Nephron (organoid): Measurements from ENCODE around the gene VCPKMT.

Experiments used
- H3K27ac Mint-ChIP-seq, 3 experiments: 2 replicates each; pipeline ENCODE4 v1.8.0; 2020; ENCODE audit warnings: mixed read lengths in 3 of 3, mild to moderate bottlenecking in 2 of 3, moderate library complexity in 1 of 3
- H3K27me3 Mint-ChIP-seq: 2 replicates; pipeline ENCODE4 v1.8.0; 2021; ENCODE audit warnings: low read depth, mild to moderate bottlenecking, moderate library complexity, mixed read lengths
- H3K36me3 Mint-ChIP-seq: 2 replicates; pipeline ENCODE4 v1.8.0; 2020; ENCODE audit warnings: low read depth, mixed read lengths
- H3K4me1 Mint-ChIP-seq: 2 replicates; pipeline ENCODE4 v1.8.0; 2020; ENCODE audit warnings: mixed read lengths
- H3K4me3 Mint-ChIP-seq, 3 experiments: 2 replicates each; pipeline ENCODE4 v1.8.0; 2020; ENCODE audit warnings: mild to moderate bottlenecking in 3 of 3, mixed read lengths in 3 of 3, moderate library complexity in 2 of 3
- H3K9me3 Mint-ChIP-seq: 2 replicates; pipeline ENCODE4 v1.8.0; 2020; ENCODE audit warnings: mixed read lengths
- CTCF ChIP-seq, 3 experiments: fragments of 200-600 bp; sonication (generic); IDR thresholded peaks; one replicate each; pipeline ENCODE4 v1.5.0; 2021; ENCODE audit warnings: antibody characterized with exemption in 3 of 3; ENCODE audit not compliant: unreplicated experiment in 3 of 3

Gene VCPKMT

GRCh38 chr14:50116181-50116956 is at the start of gene VCPKMT:
Gene VCPKMT (minus strand): TSS chr14:50116572. CDS start chr14:50116552, 20 bp downstream.
- no peaks in the 10 kb centered on the region for H3K27me3 Mint-ChIP-seq
- TF ChIP-seq CTCF (IDR thresholded peaks at IDR 0.05; ENCODE audit: unreplicated experiment in 3 of 3), result no peak
- peak within 1 kb of the TSS; percentile 98 to 99 (median 98) for H3K27ac Mint-ChIP-seq
- H3K4me3 Mint-ChIP-seq, result peak within 1 kb of the TSS; percentile 98 to 99 (median 98)
- no peaks in the 10 kb centered on the region for H3K9me3 Mint-ChIP-seq
- H3K36me3 Mint-ChIP-seq, result peaks cover 57% of the 10 kb centered on the region
- H3K4me1 Mint-ChIP-seq, result peaks cover 18% of the 10 kb centered on the region

- Mint-ChIP-seq H3K4me1 (no peaks in the 10 kb centered on the region), H3K9me3 (no peaks in the 10 kb centered on the region), H3K27ac (no peak overlapping the region), H3K36me3 (peaks cover 50% of the 10 kb centered on the region), H3K4me3 (no peak overlapping the region), H3K27me3 (no peaks in the 10 kb centered on the region)
- no peak for TF ChIP-seq CTCF (IDR thresholded peaks at IDR 0.05; ENCODE audit: unreplicated experiment in 3 of 3)
Observed at GRCh38 chr14:50156111-50156510, 39.7 kb upstream of the VCPKMT start.

- H3K27me3 Mint-ChIP-seq, result no peaks in the 10 kb centered on the region
- H3K36me3 Mint-ChIP-seq, result peaks cover 40% of the 10 kb centered on the region
- H3K4me3 Mint-ChIP-seq, result no peak overlapping the region
- no peak overlapping the region for H3K27ac Mint-ChIP-seq
- no peak for TF ChIP-seq CTCF (IDR thresholded peaks at IDR 0.05; ENCODE audit: unreplicated experiment in 3 of 3)
- H3K9me3 Mint-ChIP-seq, result no peaks in the 10 kb centered on the region
- H3K4me1 Mint-ChIP-seq, result peaks cover 4% of the 10 kb centered on the region
Observed at GRCh38 chr14:50148799-50149198, 32.4 kb upstream of the VCPKMT start.

- no peak overlapping the region for H3K4me3 Mint-ChIP-seq
- H3K36me3 Mint-ChIP-seq, result peaks cover 21% of the 10 kb centered on the region
- no peaks in the 10 kb centered on the region for H3K4me1 Mint-ChIP-seq
- no peak overlapping the region for H3K27ac Mint-ChIP-seq
- no peaks in the 10 kb centered on the region for H3K9me3 Mint-ChIP-seq
- H3K27me3 Mint-ChIP-seq, result no peaks in the 10 kb centered on the region
- TF ChIP-seq CTCF (IDR thresholded peaks at IDR 0.05; ENCODE audit: unreplicated experiment in 3 of 3), result no peak
Observed at GRCh38 chr14:50139192-50139591, 22.8 kb upstream of the VCPKMT start.

- peaks cover 7% of the 10 kb centered on the region for H3K9me3 Mint-ChIP-seq
Observed at GRCh38 chr14:50127802-50128201, 11.4 kb upstream of the VCPKMT start.

More at GRCh38 chr14:50127802-50128201, 11.4 kb upstream of the VCPKMT start:
- Mint-ChIP-seq H3K27ac (no peak overlapping the region), H3K4me1 (no peaks in the 10 kb centered on the region), H3K27me3 (no peaks in the 10 kb centered on the region), H3K36me3 (peaks cover 70% of the 10 kb centered on the region), H3K4me3 (no peak overlapping the region)
- TF ChIP-seq CTCF (IDR thresholded peaks at IDR 0.05; ENCODE audit: unreplicated experiment in 3 of 3), result no peak
